ENCODE measurements around the gene TIMM50.

- no peak for TF ChIP-seq USF1 (IDR thresholded peaks at IDR 0.05; ENCODE audit: borderline replicate concordance, low read depth)
- no peak for TF ChIP-seq CTCF (IDR thresholded peaks at IDR 0.05)
- TF ChIP-seq NRF1 (IDR thresholded peaks at IDR 0.05; ENCODE audit: low read depth, low read length), result no peak
- TF ChIP-seq RXRA (IDR thresholded peaks at IDR 0.05; ENCODE audit: borderline replicate concordance, low read depth), result no peak
- no peak for TF ChIP-seq RAD21 (IDR thresholded peaks at IDR 0.05; ENCODE audit: low read length)
- no peak for TF ChIP-seq POLR2AphosphoS5 (IDR thresholded peaks at IDR 0.05; ENCODE audit: low read depth, low read length)
- TF ChIP-seq MAX (IDR thresholded peaks at IDR 0.05; ENCODE audit: low read depth), result no peak
- no peak for TF ChIP-seq USF2 (IDR thresholded peaks at IDR 0.05; ENCODE audit: borderline replicate concordance, low read depth, low read length)
- TF ChIP-seq CHD2 (IDR thresholded peaks at IDR 0.05; ENCODE audit: low read length, partially characterized antibody), result no peak
- no peak for TF ChIP-seq PBX3 (IDR thresholded peaks at IDR 0.05)
- TF ChIP-seq EZH2phosphoT487 (IDR thresholded peaks at IDR 0.05; ENCODE audit: borderline replicate concordance, low read depth), result no peak
- no peak for TF ChIP-seq RCOR1 (IDR thresholded peaks at IDR 0.05; ENCODE audit: low read length)
Measured at GRCh38 chr19:39448271-39448670, 32.4 kb upstream of the TIMM50 start.
